Uterus (tissue), 2 donors: ENCODE measurements around the gene ADAMTS4.

ENCODE experiments used
- CTCF ChIP-seq, 4 experiments: fragments of 200-600 bp in 2 of 4; fragments of 450-650 bp in 2 of 4; sonication (generic) in 2 of 4; IDR thresholded peaks; one replicate each; pipeline ENCODE4 v1.5.1; 2016 to 2019; ENCODE audit warnings: antibody characterized with exemption in 4 of 4, mild to moderate bottlenecking in 2 of 4, moderate library complexity in 1 of 4
- POLR2A ChIP-seq, 2 donors: fragments of 450-650 bp; IDR thresholded peaks; one replicate each; pipeline ENCODE4 v1.6.1; 2016; ENCODE audit warnings: antibody characterized with exemption in 2 of 2, mild to moderate bottlenecking in 1 of 2, moderate library complexity in 1 of 2

- no peak for TF ChIP-seq CTCF (IDR thresholded peaks at IDR 0.05)
- TF ChIP-seq POLR2A (IDR thresholded peaks at IDR 0.05): no peak
Measured at GRCh38 chr1:161218301-161219077, 19.6 kb upstream of the ADAMTS4 start.
